ENCODE data around the gene ABHD6.
"Not testable (repeated sequence)": the region's sequence is repeated elsewhere in the genome, so short reads cannot be mapped to it uniquely, and the experiment has no call there.

Gene ABHD6

DNA sequence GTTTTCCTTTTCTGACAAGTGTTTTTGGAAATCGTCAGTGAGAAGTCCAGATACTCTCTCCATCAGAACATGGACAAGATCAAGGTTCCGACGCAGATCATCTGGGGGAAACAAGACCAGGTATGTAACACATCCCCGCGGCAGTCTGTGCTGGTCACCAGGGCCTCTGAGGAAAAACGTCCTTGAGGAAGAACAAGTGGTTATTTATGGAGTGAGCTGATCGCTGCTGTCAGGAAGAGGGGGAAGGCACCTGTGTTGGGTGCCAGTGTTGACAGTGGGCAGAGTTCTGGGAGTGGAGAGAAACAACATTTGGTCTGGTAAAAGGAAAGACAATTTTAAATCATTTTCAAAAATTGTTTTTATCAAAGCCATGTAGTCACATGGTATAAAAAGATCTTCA, 47.7 kb downstream of the ABHD6 start:
- no peak for DNase-seq

DNA sequence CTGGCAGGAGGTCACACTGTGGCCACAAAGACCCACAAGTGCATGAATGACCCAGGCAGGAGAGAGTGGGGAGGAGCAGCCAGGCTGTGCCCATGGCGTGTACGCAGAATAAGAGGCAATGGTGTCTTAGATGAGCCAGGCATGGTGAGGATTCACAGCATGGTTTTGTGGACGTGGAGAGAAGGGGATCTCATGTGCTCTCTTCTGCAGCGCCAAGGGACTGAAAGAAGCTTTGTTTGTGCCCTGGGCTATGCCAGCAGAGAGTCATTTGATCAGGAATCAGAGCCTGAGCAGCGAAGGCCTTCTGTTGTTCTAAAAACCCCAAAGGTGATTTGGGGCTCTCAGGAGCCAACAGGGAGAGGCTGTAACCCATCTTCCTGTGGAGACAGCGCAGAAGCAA, 49.8 kb downstream of the ABHD6 start:
- DNase-seq = no peak

DNA sequence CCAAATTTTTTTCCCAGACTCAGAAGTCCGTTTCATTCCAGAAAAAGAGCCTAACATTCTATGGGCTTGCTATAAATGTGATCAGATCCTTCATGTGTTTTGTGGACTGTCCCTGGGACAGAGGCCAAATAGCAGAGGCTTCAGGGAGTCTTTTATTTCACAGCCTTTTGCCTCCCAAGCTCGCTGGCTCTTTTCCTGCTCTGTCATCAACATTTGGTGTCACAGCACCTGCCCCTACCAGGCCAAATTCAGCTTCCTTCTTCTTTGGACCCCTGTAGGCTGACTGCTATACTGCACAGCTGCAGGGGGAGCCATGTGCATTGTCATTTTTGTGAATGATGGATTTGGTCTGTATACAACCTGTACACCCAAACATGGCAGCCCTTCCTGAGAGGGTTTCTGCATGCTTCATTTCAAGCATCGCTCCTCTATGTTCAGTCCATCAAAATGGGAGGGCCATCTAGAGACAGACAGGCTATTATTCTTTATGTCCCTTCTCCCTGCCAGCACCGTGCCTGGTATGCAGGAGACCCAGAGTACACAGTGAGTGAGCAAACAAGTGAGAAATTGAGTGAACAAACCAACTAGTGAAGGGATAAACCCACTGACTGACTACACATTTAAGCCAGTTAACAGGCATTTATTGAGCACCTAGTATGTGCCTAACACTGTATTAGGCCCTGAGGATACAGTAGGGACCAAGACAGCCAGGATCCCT, 50.6 kb downstream of the ABHD6 start:
- no peak for DNase-seq

DNA sequence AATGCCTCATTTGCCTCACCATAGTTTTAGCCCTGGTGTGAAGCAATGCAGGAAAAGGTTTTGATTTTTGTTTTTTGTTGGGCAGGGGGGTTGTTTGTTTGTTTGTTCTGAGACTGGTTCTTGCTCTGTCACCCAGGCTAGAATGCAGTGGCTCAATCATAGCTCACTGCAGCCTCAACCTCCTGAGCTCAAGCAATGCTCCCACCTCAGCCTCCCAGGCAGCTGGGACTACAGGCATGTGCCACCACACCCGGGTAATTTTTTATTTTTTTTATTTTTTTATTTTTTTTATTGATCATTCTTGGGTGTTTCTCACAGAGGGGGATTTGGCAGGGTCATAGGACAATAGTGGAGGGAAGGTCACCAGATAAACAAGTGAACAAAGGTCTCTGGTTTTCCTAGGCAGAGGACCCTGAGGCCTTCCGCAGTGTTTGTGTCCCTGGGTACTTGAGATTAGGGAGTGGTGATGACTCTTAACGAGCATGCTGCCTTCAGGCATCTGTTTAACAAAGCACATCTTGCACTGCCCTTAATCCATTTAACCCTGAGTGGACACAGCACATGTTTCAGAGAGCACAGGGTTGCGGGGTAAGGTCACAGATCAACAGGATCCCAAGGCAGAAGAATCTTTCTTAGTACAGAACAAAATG, 51.5 kb downstream of the ABHD6 start:
- not testable (repeated sequence) for DNase-seq

DNA sequence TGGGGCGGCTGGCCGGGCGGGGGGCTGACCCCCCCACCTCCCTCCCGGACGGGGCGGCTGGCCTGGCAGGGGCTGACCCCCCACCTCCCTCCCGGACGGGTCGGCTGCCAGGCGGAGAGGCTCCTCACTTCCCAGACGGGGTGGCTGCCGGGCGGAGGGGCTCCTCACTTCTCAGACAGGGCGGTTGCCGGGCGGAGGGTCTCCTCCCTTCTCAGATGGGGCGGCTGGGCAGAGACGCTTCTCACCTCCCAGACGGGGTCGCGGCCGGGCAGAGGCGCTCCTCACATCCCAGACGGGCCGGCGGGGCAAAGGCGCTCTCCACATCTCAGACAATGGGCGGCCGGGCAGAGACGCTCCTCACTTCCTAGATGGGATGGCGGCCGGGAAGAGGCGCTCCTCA, 52.9 kb downstream of the ABHD6 start:
- DNase-seq = not testable (repeated sequence)

DNA sequence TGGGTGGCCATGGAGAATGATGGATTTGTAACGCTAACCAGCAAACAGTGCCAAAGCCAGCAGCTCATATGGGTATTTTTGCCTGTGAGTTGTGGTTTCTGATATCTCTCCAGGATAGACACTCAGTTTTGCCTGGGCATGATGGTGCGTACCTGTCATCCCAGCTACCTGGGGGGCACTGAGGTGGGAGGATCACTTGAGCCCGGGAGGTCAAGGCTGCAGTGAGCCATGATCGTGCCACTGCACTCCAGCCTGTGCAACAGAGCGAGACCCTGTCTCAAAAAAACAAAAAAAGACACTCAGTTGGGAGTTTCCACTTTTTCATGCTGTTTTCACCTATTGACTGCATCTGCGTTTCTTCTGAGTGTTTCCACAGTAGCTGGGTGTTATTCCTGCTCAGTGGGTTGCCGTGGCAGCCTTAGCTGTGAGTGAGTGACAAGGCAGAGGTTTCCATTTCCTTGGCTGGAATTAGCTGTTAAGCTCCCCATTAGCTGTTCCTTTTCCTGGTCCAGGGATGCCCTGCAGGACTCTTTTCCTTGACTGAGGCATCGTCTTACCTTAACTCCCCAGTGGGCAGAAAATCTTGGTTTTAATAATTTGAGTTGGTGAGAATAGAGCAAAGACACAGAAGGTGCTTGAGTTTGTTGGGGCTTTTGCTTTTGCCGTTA, 54.2 kb downstream of the ABHD6 start:
- no peak for DNase-seq

DNA sequence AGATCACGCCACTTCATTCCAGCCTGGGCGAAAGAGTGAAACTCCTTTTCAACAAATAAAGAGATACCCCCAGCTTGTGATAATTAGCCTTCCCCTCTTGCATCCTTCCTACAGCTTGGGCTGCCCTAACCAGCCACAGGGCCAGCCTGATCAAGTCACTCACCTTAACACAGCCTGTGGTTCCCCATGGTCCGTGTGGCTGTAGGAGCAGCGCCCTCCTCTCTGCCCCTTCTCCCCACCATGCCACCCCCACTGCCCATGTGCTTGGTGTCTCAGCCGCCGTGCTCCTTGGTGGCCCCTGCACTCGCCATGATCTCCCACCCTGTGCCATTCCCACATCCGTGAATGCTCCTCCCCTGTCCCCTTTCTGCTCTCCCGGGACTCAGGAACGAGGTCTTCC, 55.3 kb downstream of the ABHD6 start:
- no peak for DNase-seq

DNA sequence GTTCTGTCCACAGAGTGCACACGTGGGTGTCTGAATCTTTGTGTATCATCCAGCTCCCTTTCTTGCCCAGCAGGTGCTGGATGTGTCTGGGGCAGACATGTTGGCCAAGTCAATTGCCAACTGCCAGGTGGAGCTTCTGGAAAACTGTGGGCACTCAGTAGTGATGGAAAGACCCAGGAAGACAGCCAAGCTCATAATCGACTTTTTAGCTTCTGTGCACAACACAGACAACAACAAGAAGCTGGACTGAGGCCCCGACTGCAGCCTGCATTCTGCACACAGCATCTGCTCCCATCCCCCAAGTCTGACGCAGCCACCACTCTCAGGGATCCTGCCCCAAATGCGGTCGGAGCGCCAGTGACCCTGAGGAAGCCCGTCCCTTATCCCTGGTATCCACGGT, 55.9 kb downstream of the ABHD6 start:
- DNase-seq = no peak

DNA sequence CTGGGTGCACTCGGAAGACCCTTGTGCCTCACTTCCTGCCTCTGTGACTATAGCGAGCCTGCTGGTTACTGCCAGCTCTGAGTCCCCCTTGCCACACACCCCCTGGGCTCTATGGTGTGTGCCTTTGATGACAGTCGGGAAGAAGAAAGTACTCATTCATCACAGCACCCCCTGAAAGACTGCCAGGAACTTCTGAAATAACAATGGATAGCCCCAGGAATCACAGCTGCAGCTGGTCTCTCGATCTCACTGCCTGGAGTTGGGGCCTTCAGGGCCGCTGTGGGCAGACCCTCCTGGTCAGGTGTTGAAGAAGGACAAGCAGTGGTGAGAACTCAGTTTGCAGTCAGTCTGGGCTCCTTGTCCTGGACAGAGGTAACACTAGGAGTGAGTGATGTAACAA, 58.7 kb downstream of the ABHD6 start:
- no peak for DNase-seq

DNA sequence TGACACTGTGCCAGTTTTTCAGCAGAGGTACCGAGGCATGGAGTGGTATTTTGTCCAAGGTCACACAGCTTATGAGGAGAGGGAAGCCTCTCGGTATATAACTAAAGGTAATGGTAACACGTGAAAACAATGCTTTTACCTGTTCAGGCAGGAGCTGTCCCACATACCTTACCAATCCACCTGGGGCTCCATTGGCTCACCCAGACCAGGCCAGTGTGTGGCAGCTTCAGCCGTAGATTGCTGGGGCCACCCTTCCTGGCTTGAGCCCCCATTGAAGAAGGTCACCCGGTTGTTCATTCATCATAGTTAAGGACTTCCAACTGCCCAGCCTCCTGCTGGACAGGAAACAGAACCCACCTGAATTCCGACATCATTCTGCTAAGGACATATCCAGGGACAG, 59.3 kb downstream of the ABHD6 start:
- no peak for DNase-seq

DNA sequence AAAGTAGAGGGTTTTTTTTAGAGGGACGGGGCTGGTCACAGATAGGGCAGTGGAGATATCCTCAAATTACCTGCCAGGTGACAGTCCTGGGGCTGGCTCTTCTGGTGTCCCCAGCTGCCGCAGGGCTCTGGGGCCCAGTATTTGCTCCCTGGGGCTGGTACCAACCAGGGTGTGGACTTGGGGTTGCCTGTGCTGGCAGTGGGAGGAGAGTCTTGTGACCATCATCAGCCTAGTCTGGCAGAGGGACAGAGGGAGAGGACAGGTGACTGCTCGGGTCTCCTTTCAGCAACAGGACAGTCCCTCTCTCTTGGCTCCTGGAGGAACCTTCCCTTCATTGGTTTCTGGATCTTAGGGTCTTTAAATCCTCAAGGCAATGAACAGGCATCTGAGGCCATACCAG, 60.6 kb downstream of the ABHD6 start:
- no peak for DNase-seq

DNA sequence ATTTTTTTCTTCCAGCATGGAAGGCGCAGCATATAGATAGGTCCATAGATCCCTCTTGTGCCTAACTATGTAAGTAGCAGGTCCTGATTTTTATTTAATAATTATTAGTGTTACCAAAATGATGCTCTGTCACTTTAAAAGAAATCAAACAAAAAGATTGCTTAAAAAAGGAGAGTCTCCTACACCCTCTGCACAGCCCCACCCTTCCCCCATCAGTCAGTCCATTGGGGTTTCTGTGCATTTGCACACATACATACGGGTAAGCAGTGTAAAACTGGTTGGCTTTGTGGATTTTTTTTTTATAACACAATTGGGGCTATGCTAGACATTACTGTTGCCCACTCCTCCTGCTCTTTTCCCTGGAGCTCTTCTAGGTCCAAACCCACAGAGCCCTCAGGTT, 61.5 kb downstream of the ABHD6 start:
- no peak for DNase-seq

DNA sequence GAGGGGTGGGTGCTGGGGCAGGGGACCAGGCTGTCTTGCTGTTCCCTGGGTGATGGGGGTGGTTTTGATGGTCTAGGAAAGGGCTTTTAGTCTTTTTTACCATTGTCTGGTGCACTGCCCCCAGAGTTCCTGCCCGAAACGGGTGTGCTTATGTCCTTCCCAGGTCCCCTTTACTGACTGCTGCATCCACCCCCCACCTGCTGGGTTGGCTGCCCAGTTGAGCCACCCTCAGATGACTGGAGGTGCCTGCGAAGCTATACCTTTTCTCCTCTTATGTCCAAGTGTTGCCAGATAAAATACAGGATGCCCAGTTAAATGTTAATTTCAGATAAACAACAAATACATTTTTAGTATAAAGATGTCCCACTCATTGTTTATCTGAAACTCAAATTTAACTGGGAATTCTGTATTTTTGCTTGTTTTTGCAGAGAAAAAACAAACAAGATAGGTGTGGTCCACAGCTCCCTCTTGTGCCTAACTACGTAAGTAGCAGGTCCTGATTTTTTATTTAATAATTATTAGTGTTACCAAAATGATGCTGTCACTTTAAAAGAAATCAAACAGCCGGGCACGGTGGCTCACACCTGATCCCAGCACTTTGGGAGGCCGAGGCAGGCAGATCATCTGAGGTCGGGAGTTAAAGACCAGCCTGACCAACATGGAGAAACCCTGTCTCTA, 62.4 kb downstream of the ABHD6 start:
- DNase-seq = peak; percentile 49

DNA sequence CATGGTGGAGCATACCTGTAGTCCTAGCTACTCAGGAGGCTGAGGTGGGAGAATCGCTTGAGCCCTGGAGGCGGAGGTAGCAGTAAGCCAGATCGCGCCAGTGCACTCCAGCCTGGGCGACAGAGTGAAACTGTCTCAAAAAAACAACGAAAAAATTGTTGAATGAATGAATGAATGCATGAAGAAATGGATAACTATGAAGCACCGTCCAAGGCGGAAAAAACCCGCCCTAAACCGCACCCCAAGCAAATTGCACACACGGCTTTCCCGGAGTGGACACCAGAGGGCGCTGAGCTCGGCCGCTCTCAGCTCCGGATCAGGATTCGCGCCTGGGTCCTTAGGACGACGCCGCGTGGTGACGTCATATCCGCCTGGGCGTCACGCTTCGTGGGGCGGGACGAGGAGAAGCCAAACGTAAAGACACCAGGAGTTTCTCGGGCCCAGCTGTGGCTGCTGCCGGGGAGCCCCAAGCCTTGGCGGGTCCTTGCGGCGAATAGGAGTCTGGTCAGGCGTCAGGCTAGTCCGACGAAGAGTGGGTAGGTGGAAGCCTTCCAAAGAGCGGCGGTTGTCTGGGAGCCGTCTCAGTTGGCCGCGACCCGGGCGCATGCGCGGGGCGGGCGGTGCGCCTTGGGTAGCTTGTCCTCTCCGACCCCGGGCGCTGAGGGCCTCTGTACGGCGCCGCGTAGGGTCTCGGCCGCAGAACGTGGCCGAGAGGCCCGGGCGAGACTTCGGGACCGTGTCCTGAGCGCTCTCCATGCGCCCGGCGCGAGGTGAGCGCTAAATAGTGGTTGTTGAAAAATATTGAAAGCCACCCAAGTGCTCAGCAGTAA, 68.5 kb downstream of the ABHD6 start, which contains the start of the genes HTD2 and RPP14:
HTD2 (plus strand) TSS at position 639 of the 830 bp plus-strand sequence. CDS start 11,094 bp downstream, outside the sequence.
RPP14 (plus strand) TSS at position 364 of the 830 bp plus-strand sequence. CDS start 4,085 bp downstream, outside the sequence.
- peak; percentile 95 for DNase-seq

DNA sequence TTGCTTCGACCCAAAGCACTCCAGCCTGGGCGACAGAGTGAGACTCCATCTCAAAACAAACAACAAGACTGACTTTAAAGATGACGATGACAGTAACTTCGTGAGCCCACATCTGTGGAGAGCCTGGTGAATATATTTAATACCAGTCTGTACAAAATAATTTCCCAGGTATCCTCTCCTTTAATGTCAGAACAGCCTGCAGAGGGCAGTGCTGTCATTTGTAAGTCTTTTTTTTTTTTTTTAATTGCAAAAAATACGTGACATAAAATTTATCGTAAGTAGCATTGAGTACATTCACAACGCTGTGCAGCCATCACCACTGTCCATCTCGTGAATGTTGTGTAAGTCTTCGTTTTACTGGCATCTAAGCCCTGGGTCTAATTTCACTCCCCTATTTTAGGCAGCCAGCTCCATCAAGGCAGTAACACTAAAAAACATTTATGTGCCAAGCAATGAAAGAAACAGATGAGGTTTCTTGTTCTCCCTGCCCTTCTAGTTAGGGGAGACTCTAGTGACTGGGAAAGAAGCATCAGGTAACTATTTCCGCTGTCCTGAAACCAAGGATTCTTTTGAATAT, 70.1 kb downstream of the ABHD6 start:
- peak; percentile 57 for DNase-seq

DNA sequence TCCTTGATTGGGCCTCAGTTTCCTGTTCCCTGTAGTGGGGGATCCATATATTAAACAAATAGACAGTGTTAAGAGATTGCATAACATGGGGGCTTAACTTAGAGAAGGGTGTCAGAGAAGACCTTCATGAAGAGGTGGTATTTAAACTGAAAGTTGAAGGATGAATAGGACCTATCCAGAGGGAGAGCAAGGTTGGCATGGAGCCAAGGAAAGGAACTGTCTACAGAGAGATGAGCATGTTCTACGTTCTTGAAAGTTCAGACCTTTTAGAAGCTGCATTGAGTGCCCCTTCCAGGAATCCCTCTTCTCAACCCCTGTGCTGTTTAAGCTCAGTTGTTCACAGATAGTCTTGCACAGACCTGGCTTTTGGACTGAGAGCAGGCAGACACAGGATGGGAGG, 71.1 kb downstream of the ABHD6 start:
- DNase-seq = no peak

DNA sequence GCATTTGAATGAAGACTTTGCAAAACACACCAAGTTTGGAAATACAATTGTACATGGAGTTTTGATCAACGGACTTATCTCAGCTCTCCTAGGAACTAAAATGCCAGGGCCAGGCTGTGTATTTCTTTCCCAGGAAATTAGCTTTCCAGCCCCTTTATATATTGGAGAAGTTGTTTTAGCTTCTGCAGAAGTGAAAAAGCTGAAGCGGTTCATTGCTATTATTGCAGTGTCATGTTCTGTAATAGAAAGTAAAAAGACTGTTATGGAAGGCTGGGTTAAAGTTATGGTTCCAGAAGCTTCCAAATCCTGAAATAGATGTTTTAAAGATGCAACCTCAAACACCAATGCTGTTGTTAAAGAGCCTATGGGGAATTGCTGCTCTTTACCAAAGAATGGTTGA, 80.2 kb downstream of the ABHD6 start:
- no peak for DNase-seq

DNA sequence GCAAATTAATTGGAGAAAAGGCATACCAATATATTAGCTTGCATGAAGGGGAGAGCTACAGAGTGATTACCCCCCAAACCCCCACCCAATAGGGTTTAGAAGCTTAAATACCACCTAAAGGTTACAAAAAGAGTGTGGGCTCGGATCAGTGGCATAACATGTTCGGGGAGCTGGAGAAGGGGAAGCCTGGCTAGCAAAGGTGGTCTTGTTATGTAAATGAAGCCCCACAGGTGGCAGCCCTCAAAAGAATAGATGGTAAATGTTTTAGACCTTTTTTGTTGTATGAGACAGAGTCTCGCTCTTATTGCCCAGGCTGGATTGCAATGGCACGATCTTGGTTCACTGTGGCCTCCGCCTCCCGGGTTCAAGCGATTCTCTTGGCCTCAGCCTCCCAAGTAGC, 84.2 kb downstream of the ABHD6 start:
- no peak for DNase-seq

DNA sequence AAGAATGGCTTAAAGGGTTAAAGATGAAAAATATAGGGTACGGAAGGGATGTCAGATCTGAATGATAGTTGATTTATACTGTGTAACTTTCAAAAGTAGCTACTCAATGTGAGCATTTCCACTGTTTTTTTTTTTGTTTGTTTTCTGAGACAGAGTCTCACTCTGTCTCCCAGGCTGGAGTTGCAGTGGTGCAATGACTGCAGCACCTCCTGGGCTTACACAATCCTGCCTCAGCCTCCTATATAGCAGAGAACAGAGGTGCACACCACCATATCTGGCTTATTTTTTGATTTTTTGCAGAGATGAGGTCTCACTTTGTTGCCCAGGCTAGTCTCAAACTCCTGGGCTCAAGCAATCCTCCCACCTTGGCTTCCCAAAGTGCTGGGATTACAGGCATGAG, 85.2 kb downstream of the ABHD6 start:
- no peak for DNase-seq

DNA sequence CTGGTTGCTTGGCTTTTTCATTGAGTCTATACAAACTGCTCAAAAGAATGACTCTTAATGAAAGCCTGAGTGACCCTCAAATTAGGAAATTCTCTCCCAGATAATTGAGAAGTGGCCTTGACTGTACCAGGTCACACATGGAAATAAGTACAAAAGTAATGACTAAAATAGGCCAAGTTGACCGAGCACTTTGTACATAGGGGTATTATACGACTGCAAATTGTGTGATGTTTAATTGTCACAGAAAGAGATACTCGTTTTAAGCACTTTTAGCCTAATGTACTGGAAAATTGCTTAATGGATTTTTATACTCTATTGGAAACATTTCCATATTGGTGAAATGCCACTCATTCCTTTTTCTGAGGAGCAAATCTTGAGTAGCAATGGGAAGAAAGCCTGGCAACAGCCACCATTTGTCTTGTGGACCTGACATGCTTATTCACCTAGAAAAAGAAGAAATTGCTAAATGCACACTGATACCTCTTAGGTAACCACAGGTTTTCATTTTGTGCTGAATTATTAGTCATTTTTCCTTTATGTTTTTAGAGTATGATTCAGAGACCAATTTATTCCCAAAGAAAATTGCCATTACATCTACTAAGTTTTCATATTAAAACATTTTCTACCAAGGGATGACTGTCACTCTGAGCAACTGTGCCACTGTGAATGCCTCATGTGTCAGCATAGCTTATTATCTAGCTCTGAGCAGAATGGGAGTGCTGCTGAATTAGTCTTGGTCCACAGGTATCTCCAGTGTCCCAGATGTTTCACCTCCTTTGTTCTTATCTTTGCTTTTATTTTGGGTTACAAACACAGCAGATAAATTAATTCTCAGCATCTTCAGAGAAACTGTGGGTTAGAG, 86.2 kb downstream of the ABHD6 start:
- DNase-seq = no peak

All from HCEC 1CT (cell line).